NCI-H2171 treated with DMSO at 0.1 percent for 48 hours (cell line): Measurements from ENCODE around the gene RBM6.
"Not testable (repeated sequence)": the region's sequence is repeated elsewhere in the genome, so short reads cannot be mapped to it uniquely, and the experiment has no call there.

Experiments used
- DNase-seq: peaks from one replicate; lab custom pipeline; 2025; lab: John Stamatoyannopoulos, UW

RBM6 gene

GRCh38 chr3:49939858-49940666, at the start of gene RBM6:
Gene RBM6 (plus strand): TSS chr3:49940150. CDS start chr3:49962642, 22,492 bp downstream.
- DNase-seq = peak; percentile 95

GRCh38 chr3:49895791-49896190, 44.2 kb upstream of the RBM6 start:
- no peak for DNase-seq

GRCh38 chr3:49896345-49896744, 43.6 kb upstream of the RBM6 start:
- no peak for DNase-seq

GRCh38 chr3:49898991-49899390, 41.0 kb upstream of the RBM6 start:
- no peak for DNase-seq

- no peak for DNase-seq
Observed at GRCh38 chr3:49899815-49900214, 40.1 kb upstream of the RBM6 start.

GRCh38 chr3:49900491-49901153, 39.3 kb upstream of the RBM6 start:
- DNase-seq = no peak

- DNase-seq = no peak
Observed at GRCh38 chr3:49901366-49902339, 38.3 kb upstream of the RBM6 start.

- no peak for DNase-seq
Observed at GRCh38 chr3:49902511-49903345, 37.2 kb upstream of the RBM6 start.

GRCh38 chr3:49903451-49904424, 36.2 kb upstream of the RBM6 start, which contains the start of gene MST1R:
Gene MST1R (minus strand): TSS chr3:49903873. CDS start chr3:49903609, 264 bp downstream.
- DNase-seq = no peak

- not testable (repeated sequence) for DNase-seq
Observed at GRCh38 chr3:49904448-49904847, 35.5 kb upstream of the RBM6 start.

- DNase-seq = peak; percentile 38
Observed at GRCh38 chr3:49906073-49906743, 33.7 kb upstream of the RBM6 start.

- no peak for DNase-seq
Observed at GRCh38 chr3:49908373-49909199, 31.4 kb upstream of the RBM6 start.

- DNase-seq = no peak
Observed at GRCh38 chr3:49910409-49911123, 29.4 kb upstream of the RBM6 start.

GRCh38 chr3:49911124-49911420, 28.9 kb upstream of the RBM6 start:
- DNase-seq = no peak

- DNase-seq = no peak
Observed at GRCh38 chr3:49911611-49912010, 28.3 kb upstream of the RBM6 start.

- DNase-seq = peak; percentile 70
Observed at GRCh38 chr3:49912881-49913281, 27.1 kb upstream of the RBM6 start.

- no peak for DNase-seq
Observed at GRCh38 chr3:49914906-49915305, 25.0 kb upstream of the RBM6 start.

- no peak for DNase-seq
Observed at GRCh38 chr3:49916686-49917085, 23.3 kb upstream of the RBM6 start.
